Endothelial cell of umbilical vein (primary cell): ENCODE results near the gene KIF2C. TPM values are rescaled to one million over a fixed set of nuclear protein-coding genes. Genes with fewer than 3 reads are reported as not detected.

Experiments used
- BruUV-seq: library from RNA; stranded (reverse); fragments of 400-500 nt; replicated peaks from 2 replicates; lab custom pipeline; 2021; lab: Mats Ljungman, UMichigan
- CTCF ChIA-PET: fragments of 300-600, 350-600 bp; sonication (Branson Sonifier 250); formaldehyde crosslinking; loops from one replicate; lab custom pipeline; 2021; ENCODE audit warnings: antibody characterized with exemption, inconsistent platforms; lab: Charles Lee
- POLR2A ChIA-PET: fragments of 300-600, 350-600 bp; sonication (Branson Sonifier 250); formaldehyde crosslinking; loops from one replicate; lab custom pipeline; 2021; ENCODE audit warnings: antibody characterized with exemption, inconsistent platforms; lab: Charles Lee
- DNase-seq: peaks from one replicate; pipeline ENCODE4 v3.0.0-alpha.2; 2011; ENCODE audit warnings: low read depth, low spot score
- FAIRE-seq: peaks from 2 replicates; lab custom pipeline; 2011; peaks lifted over from hg19 to GRCh38; lab: Jason Lieb, UNC
- H2AFZ ChIP-seq: 2 replicates; pipeline ENCODE4 v1.6.0; 2012; ENCODE audit warnings: low read depth, low read length, control low read depth, inconsistent platforms
- H3K27ac ChIP-seq: 2 replicates; pipeline ENCODE4 v1.5.1; 2011; ENCODE audit warnings: low read depth, mild to moderate bottlenecking, control low read depth, low read length, moderate library complexity; ENCODE audit not compliant: insufficient read depth
- H3K27me3 ChIP-seq, 2 experiments: 2 replicates each; pipeline versions ENCODE4 v1.6.0 to v1.6.1; 2011; ENCODE audit warnings: low read length in 2 of 2, mixed read lengths in 1 of 2; ENCODE audit not compliant: control insufficient read depth in 2 of 2, insufficient read depth in 2 of 2
- H3K36me3 ChIP-seq, 2 experiments: 2 replicates in 1 of 2; 3 replicates in 1 of 2; pipeline ENCODE4 v1.5.1; 2011; ENCODE audit warnings: low read length in 2 of 2, mild to moderate bottlenecking in 1 of 2, moderate library complexity in 1 of 2; ENCODE audit not compliant: control insufficient read depth in 2 of 2, insufficient read depth in 2 of 2; ENCODE audit errors: extremely low read depth in 1 of 2
- H3K4me1 ChIP-seq: 3 replicates; pipeline ENCODE4 v1.5.1; 2011; ENCODE audit warnings: mild to moderate bottlenecking, low read length; ENCODE audit not compliant: control insufficient read depth, insufficient read depth; ENCODE audit errors: extremely low read depth
- H3K4me2 ChIP-seq: 2 replicates; pipeline ENCODE4 v1.6.1; 2011; ENCODE audit warnings: low read length, control low read depth, mixed read lengths; ENCODE audit not compliant: insufficient read depth
- H3K4me3 ChIP-seq, 3 experiments: fragments of 200-600 bp in 1 of 3; sonication (generic), shearing (Covaris generic) in 1 of 3; replicated peaks in 1 of 3; 2 replicates each; pipeline ENCODE4 v1.5.1; 2011 to 2016; ENCODE audit warnings: control low read depth in 3 of 3, low read length in 3 of 3, mild to moderate bottlenecking in 2 of 3, inconsistent platforms in 1 of 3, low read depth in 1 of 3, moderate library complexity in 1 of 3; ENCODE audit not compliant: insufficient read depth in 1 of 3
- H3K79me2 ChIP-seq: 2 replicates; pipeline ENCODE4 v1.6.0; 2012; ENCODE audit warnings: low read length, inconsistent platforms; ENCODE audit not compliant: control insufficient read depth, insufficient read depth
- H3K9ac ChIP-seq: replicated peaks from 2 replicates; pipeline ENCODE3; 2011; ENCODE audit warnings: low read length, control low read depth; ENCODE audit not compliant: insufficient read depth; ENCODE audit errors: extremely low read depth
- H3K9me1 ChIP-seq: replicated peaks from 3 replicates; pipeline ENCODE4 v1.6.0; 2011; ENCODE audit warnings: mild to moderate bottlenecking, low read length; ENCODE audit not compliant: control insufficient read depth, insufficient read depth; ENCODE audit errors: extremely low read depth
- H3K9me3 ChIP-seq: replicated peaks from 2 replicates; pipeline ENCODE4 v1.5.1; 2012; ENCODE audit warnings: low read length, inconsistent platforms; ENCODE audit not compliant: control insufficient read depth, insufficient read depth
- H4K20me1 ChIP-seq: replicated peaks from 2 replicates; pipeline ENCODE3; 2011; ENCODE audit warnings: mild to moderate bottlenecking, low read length; ENCODE audit not compliant: control insufficient read depth, insufficient read depth; ENCODE audit errors: extremely low read depth
- EZH2 ChIP-seq: IDR thresholded peaks from 2 replicates; pipeline ENCODE4 v1.6.1; 2012; ENCODE audit warnings: borderline replicate concordance, low read depth, mild to moderate bottlenecking, moderate library complexity, low read length, inconsistent platforms; ENCODE audit not compliant: severe bottlenecking
- GATA2 ChIP-seq: IDR thresholded peaks from 2 replicates; pipeline ENCODE4 v1.7.0; 2011; ENCODE audit warnings: low read depth, mild to moderate bottlenecking, moderate library complexity, mixed read lengths, low read length; ENCODE audit not compliant: insufficient read length, insufficient read depth
- MAX ChIP-seq: IDR thresholded peaks from 2 replicates; pipeline ENCODE4 v1.6.1; 2011; ENCODE audit not compliant: insufficient read depth, insufficient read length
- MYC ChIP-seq: IDR thresholded peaks from one replicate; pipeline ENCODE4 v1.6.1; 2011; ENCODE audit warnings: mild to moderate bottlenecking, low read depth, low read length
- POLR2A ChIP-seq: IDR thresholded peaks from 2 replicates; pipeline ENCODE4 v1.6.1; 2012; ENCODE audit warnings: low read depth, mild to moderate bottlenecking, control low read depth, low read length
- POLR2AphosphoS5 ChIP-seq: IDR thresholded peaks from 2 replicates; pipeline ENCODE4 v1.6.1; 2012; ENCODE audit warnings: low read depth, mild to moderate bottlenecking, control low read depth, low read length, moderate library complexity; ENCODE audit not compliant: insufficient read depth
- dilution Hi-C: fragments of 300-500 bp; cut with MboI; formaldehyde crosslinking; loops from one replicate; pipeline ENCODE4 v1.15.0; 2019; ENCODE audit warnings: low sequenced_read_pairs; ENCODE audit not compliant: extremely low pct_ligation_motif_present
- intact Hi-C: fragments of 100-400 bp; cut with micrococcal nuclease; formaldehyde crosslinking; loops from one replicate; pipeline ENCODE4 v1.10.0; 2022
- polyA plus RNA-seq, 4 experiments: library from polyadenylated mRNA; depleted of rRNA in 3 of 4; stranded (reverse) in 3 of 4; unstranded in 1 of 4; fragments of >200 nt; gene quantifications; 2 replicates each; pipeline versions ENCODE4 v1.2.1 to v1.2.3, GENCODE V29; 2011 to 2012; ENCODE audit warnings: missing spikeins in 1 of 4
- total RNA-seq: library from RNA; stranded (reverse); gene quantifications from 2 replicates; pipeline ENCODE4 v1.2.3, GENCODE V29; 2021
- TF ChIP-seq, protein P1 (sequence below), 2 donors: IDR thresholded peaks; 1 replicate in 1 of 2; 2 replicates in 1 of 2; pipeline ENCODE4 v1.5.1; 2011; ENCODE audit warnings: low read length in 2 of 2, mild to moderate bottlenecking in 2 of 2, moderate library complexity in 2 of 2, control low read depth in 1 of 2, inconsistent platforms in 1 of 2, low read depth in 1 of 2; ENCODE audit not compliant: insufficient read depth in 1 of 2; ENCODE audit errors: extremely low read depth in 1 of 2

KIF2C gene
- total and polyA plus RNA-seq, 2 donors (not counting 3 experiments of a cell fraction or from before 2014, with no cell fraction given) = 27.1 to 53.7 TPM

- no peaks in the 10 kb centered on the region for H3K9me3 ChIP-seq
- no peaks in the 10 kb centered on the region for H3K79me2 ChIP-seq
- ChIA-PET CTCF (interaction anchor here (1.4 to 1.6 kb wide), 2 partner anchors 9 kb away, joined by 6 read pairs; partner anchors contain the start of gene RNU5D-1), POLR2A (interaction anchor here (0.7 to 1.5 kb wide), 4 partner anchors 9 to 98 kb away, joined by 3 to 11 read pairs (median 4); partner anchors contain the start of gene RNU5D-1)
- H3K4me2 ChIP-seq = no peak overlapping the region
- no peak overlapping the region for H2AFZ ChIP-seq
- DNase-seq (no peak), FAIRE-seq (peak; percentile 8)
- H3K27me3 ChIP-seq = no peaks in the 10 kb centered on the region
- H3K36me3 ChIP-seq = no peaks in the 10 kb centered on the region
- no peaks in the 10 kb centered on the region for H4K20me1 ChIP-seq
- H3K4me3 ChIP-seq = no peak overlapping the region
- no peaks in the 10 kb centered on the region for H3K9me1 ChIP-seq
- H3K27ac ChIP-seq = no peak overlapping the region
- dilution Hi-C loops (no loop called here), intact Hi-C loops (no loop called here)
- TF ChIP-seq MAX = no peak
- TF ChIP-seq POLR2AphosphoS5 = peak; percentile 99
- TF ChIP-seq, protein P1, sequence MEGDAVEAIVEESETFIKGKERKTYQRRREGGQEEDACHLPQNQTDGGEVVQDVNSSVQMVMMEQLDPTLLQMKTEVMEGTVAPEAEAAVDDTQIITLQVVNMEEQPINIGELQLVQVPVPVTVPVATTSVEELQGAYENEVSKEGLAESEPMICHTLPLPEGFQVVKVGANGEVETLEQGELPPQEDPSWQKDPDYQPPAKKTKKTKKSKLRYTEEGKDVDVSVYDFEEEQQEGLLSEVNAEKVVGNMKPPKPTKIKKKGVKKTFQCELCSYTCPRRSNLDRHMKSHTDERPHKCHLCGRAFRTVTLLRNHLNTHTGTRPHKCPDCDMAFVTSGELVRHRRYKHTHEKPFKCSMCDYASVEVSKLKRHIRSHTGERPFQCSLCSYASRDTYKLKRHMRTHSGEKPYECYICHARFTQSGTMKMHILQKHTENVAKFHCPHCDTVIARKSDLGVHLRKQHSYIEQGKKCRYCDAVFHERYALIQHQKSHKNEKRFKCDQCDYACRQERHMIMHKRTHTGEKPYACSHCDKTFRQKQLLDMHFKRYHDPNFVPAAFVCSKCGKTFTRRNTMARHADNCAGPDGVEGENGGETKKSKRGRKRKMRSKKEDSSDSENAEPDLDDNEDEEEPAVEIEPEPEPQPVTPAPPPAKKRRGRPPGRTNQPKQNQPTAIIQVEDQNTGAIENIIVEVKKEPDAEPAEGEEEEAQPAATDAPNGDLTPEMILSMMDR (IDR thresholded peaks at IDR 0.05; ENCODE audit: extremely low read depth in 1 of 2, insufficient read depth in 1 of 2, low read depth in 1 of 2, low read length in 2 of 2) = no peak
- peak; percentile 99 for TF ChIP-seq POLR2A
- no peak for TF ChIP-seq MYC
- TF ChIP-seq GATA2 = no peak
- TF ChIP-seq EZH2 = no peak
- no peak overlapping the region for H3K9ac ChIP-seq
- H3K4me1 ChIP-seq = no peaks in the 10 kb centered on the region
- TSS peak; percentile 100 for BruUV-seq
Measured at GRCh38 chr1:44721485-44722361, 17.9 kb upstream of the KIF2C start.
